CD4-positive, alpha-beta T cell treated with Interleukin-12 subunit alpha and Interleukin-12 subunit beta, for 1 hour (primary cell): Measurements from ENCODE around the gene FN1.
A peak's percentile ranks its signal among the peaks of the same experiment; 100 is the strongest.
"Not testable (repeated sequence)": the region's sequence is repeated elsewhere in the genome, so short reads cannot be mapped to it uniquely, and the experiment has no call there.

ENCODE experiments used
- DNase-seq: peaks from one replicate; pipeline ENCODE4 v3.0.0-alpha.2; 2020

Gene FN1

GRCh38 chr2:215324811-215325210 lies 111.1 kb downstream of the FN1 start:
- DNase-seq = no peak

GRCh38 chr2:215320679-215321078 lies 115.2 kb downstream of the FN1 start:
- no peak for DNase-seq

GRCh38 chr2:215320102-215320501 lies 115.8 kb downstream of the FN1 start:
- DNase-seq = no peak

- no peak for DNase-seq
These were observed 116.4 kb downstream of the FN1 start for GRCh38 chr2:215319500-215319899.

GRCh38 chr2:215316336-215316735 lies 119.5 kb downstream of the FN1 start:
- DNase-seq = no peak

GRCh38 chr2:215315301-215315700 lies 120.6 kb downstream of the FN1 start:
- no peak for DNase-seq

GRCh38 chr2:215314896-215315295 lies 121.0 kb downstream of the FN1 start:
- no peak for DNase-seq

- DNase-seq = no peak
These were observed 122.6 kb downstream of the FN1 start for GRCh38 chr2:215313255-215313613.

GRCh38 chr2:215311625-215312396 lies 124.1 kb downstream of the FN1 start, which contains the start of gene ATIC:
TSS of gene ATIC (plus strand) at chr2:215312059. CDS start at chr2:215312143, 84 bp downstream.
- peak; percentile 89 for DNase-seq

- not testable (repeated sequence) for DNase-seq
These were observed 124.6 kb downstream of the FN1 start for GRCh38 chr2:215311259-215311624.
